Measurements from ENCODE around the gene CRELD1. TPM values are rescaled to one million over a fixed set of nuclear protein-coding genes. Genes with fewer than 3 reads are reported as not detected.
A peak's percentile ranks its signal among the peaks of the same experiment; 100 is the strongest.

The CRELD1 gene, protein sequence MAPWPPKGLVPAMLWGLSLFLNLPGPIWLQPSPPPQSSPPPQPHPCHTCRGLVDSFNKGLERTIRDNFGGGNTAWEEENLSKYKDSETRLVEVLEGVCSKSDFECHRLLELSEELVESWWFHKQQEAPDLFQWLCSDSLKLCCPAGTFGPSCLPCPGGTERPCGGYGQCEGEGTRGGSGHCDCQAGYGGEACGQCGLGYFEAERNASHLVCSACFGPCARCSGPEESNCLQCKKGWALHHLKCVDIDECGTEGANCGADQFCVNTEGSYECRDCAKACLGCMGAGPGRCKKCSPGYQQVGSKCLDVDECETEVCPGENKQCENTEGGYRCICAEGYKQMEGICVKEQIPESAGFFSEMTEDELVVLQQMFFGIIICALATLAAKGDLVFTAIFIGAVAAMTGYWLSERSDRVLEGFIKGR
- 10.5 TPM for polyA plus RNA-seq (2013, experiment 1 of 2)
- polyA plus RNA-seq (2013, experiment 2 of 2), result 10.9 TPM

DNA sequence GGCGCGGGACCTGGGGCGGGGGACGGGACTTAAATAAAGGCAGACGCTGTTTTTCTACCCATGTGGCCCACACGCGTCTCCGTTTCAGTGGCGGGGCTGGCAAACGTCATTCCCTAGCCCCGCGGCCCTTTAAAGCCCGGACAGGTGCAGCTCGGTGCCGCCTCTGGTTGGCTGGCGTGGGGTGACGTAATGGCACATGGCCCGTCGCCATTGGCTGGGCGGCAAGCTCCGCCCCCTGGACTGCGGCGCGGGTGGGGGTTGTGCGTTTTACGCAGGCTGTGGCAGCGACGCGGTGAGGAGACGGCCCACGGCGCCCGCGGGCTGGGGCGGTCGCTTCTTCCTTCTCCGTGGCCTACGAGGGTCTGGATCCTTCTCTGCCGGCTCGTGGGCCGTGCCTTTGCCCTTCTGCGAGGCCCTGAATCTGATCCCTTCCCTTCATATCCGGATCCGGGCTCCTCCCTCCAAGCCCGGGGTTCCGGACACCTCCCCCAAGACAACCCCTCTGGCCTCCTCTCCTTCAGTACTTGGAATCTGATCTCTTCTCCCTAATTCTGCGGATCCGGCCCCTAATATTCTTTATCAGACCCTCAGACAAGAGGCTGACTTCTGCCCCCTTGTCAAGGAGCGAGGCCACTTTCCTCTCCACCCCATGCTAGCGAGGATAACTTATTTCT is at the start of gene CRELD1:
Gene CRELD1 (plus strand): TSS at position 274 of the 674 bp plus-strand sequence. CDS start 605 bp downstream, outside the sequence.
- peak within 1 kb of the TSS; percentile 96 for H2AFZ ChIP-seq (ENCODE audit: low read length)
- H3K27me3 ChIP-seq (ENCODE audit: control insufficient read depth in 3 of 3, insufficient read depth in 3 of 3, low read depth in 1 of 3, low read length in 3 of 3), result no peaks in the 10 kb centered on the region
- no peak within 1 kb of the TSS for H3K27ac ChIP-seq (replicated peaks; ENCODE audit: low read length)
- peak within 1 kb of the TSS; percentile 81 for H4K91ac ChIP-seq (ENCODE audit: low read depth, low read length, poor library complexity)
- H2BK12ac ChIP-seq (ENCODE audit: low read length), result peak within 1 kb of the TSS; percentile 87
- H3K18ac ChIP-seq (ENCODE audit: low read length), result peak within 1 kb of the TSS; percentile 97
- H3K79me1 ChIP-seq (ENCODE audit: low read depth, low read length), result no peaks in the 10 kb centered on the region
- peak within 1 kb of the TSS; percentile 74 to 88 for H3K4me3 ChIP-seq (ENCODE audit: low read length in 2 of 2)
- H3K9me3 ChIP-seq (replicated peaks in 1 of 2; ENCODE audit: control insufficient read depth in 2 of 2, insufficient read depth in 1 of 2, low read depth in 1 of 2, low read length in 2 of 2), result peaks cover 0 to 2% of the 10 kb centered on the region in 2 donors
- H3K36me3 ChIP-seq (replicated peaks in 1 of 2; ENCODE audit: control insufficient read depth in 2 of 2, insufficient read depth in 2 of 2, low read length in 2 of 2), result peaks cover 3 to 30% of the 10 kb centered on the region in 2 donors
- no CpG with 5 or more reads among the region's 50 CpGs for WGBS, 2 donors (ENCODE audit: extremely low coverage in 2 of 2, insufficient read length in 2 of 2, insufficient replicate concordance in 1 of 2)
- peak within 1 kb of the TSS; percentile 55 for H3K4ac ChIP-seq (ENCODE audit: low read length)
- H3K9ac ChIP-seq (ENCODE audit: low read depth, low read length, poor library complexity), result peak within 1 kb of the TSS; percentile 91
- H4K8ac ChIP-seq (ENCODE audit: low read depth, low read length), result peak within 1 kb of the TSS; percentile 9
- H2BK15ac ChIP-seq (ENCODE audit: low read length), result peak within 1 kb of the TSS; percentile 24
- peak within 1 kb of the TSS; percentile 99 for H3K4me2 ChIP-seq (ENCODE audit: insufficient read depth, low read length, poor library complexity, severe bottlenecking)
- H2AK5ac ChIP-seq (ENCODE audit: low read depth, low read length), result peak within 1 kb of the TSS; percentile 71
- DNase-seq (ENCODE audit: low spot score), result peak; percentile 87
- no peak within 1 kb of the TSS for H2BK5ac ChIP-seq (ENCODE audit: low read length)
- peak within 1 kb of the TSS; percentile 99 for H3K23ac ChIP-seq (ENCODE audit: low read depth, low read length, poor library complexity)
- H3K14ac ChIP-seq (ENCODE audit: low read length), result peak within 1 kb of the TSS; percentile 94
- H2BK120ac ChIP-seq (ENCODE audit: low read depth, low read length), result peak within 1 kb of the TSS; percentile 3
- H3K4me1 ChIP-seq (ENCODE audit: control insufficient read depth in 2 of 2, insufficient read depth in 1 of 2, low read depth in 1 of 2, low read length in 2 of 2), result peaks cover 7 to 10% of the 10 kb centered on the region in 2 donors

GRCh38 chr3:9884555-9885165 is 49.0 kb upstream of the CRELD1 start:
- Histone ChIP-seq H3K4me2 (ENCODE audit: insufficient read depth, low read length, poor library complexity, severe bottlenecking) (no peak overlapping the region), H2BK12ac (ENCODE audit: low read length) (no peak overlapping the region), H3K4me1 (ENCODE audit: control insufficient read depth in 2 of 2, insufficient read depth in 1 of 2, low read depth in 1 of 2, low read length in 2 of 2) (no peaks in the 10 kb centered on the region), H3K9ac (ENCODE audit: low read depth, low read length, poor library complexity) (no peak overlapping the region), H3K14ac (ENCODE audit: low read length) (no peak overlapping the region), H2BK120ac (ENCODE audit: low read depth, low read length) (no peak overlapping the region), H2AK5ac (ENCODE audit: low read depth, low read length) (no peak overlapping the region), H3K4me3 (ENCODE audit: low read length in 2 of 2) (no peak overlapping the region), H3K23ac (ENCODE audit: low read depth, low read length, poor library complexity) (no peak overlapping the region), H3K27me3 (ENCODE audit: control insufficient read depth in 3 of 3, insufficient read depth in 3 of 3, low read depth in 1 of 3, low read length in 3 of 3) (peaks cover 0 to 11% (median 0%) of the 10 kb centered on the region in 3 experiments), H4K8ac (ENCODE audit: low read depth, low read length) (no peak overlapping the region), H3K79me1 (ENCODE audit: low read depth, low read length) (no peaks in the 10 kb centered on the region), H2BK5ac (ENCODE audit: low read length) (no peak overlapping the region), H2BK15ac (ENCODE audit: low read length) (no peak overlapping the region), H3K4ac (ENCODE audit: low read length) (no peak overlapping the region), H3K18ac (ENCODE audit: low read length) (no peak overlapping the region), H3K27ac (replicated peaks; ENCODE audit: low read length) (no peak overlapping the region), H2AFZ (ENCODE audit: low read length) (no peak overlapping the region), H3K9me3 (replicated peaks in 1 of 2; ENCODE audit: control insufficient read depth in 2 of 2, insufficient read depth in 1 of 2, low read depth in 1 of 2, low read length in 2 of 2) (no peaks in the 10 kb centered on the region), H4K91ac (ENCODE audit: low read depth, low read length, poor library complexity) (no peak overlapping the region), H3K36me3 (replicated peaks in 1 of 2; ENCODE audit: control insufficient read depth in 2 of 2, insufficient read depth in 2 of 2, low read length in 2 of 2) (no peaks in the 10 kb centered on the region)
- WGBS, 2 donors (ENCODE audit: extremely low coverage in 2 of 2, insufficient read length in 2 of 2, insufficient replicate concordance in 1 of 2), result no CpG with 5 or more reads among the region's 11 CpGs
- no peak for DNase-seq (ENCODE audit: low spot score)

DNA sequence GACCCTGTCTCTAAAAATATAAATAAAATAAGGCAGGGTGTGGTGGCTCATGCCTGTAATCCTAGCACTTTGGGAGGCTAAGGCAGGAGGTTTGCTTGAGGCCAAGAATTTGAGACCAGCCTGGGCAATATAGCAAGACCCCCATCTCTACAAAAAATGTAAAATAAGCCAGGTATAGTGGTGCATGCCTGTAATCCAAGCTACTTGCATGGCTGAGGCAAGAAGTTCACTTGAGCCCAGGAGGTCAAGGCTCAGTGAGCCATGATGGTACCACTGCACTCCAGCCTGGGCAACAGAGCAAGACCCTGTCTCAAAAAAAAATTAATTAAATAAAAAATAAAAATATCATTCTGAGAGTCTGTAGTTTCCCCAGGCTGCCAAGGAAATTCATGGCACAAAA is 47.3 kb upstream of the CRELD1 start:
- Histone ChIP-seq H3K9ac (ENCODE audit: low read depth, low read length, poor library complexity) (no peak overlapping the region), H4K91ac (ENCODE audit: low read depth, low read length, poor library complexity) (no peak overlapping the region), H3K18ac (ENCODE audit: low read length) (no peak overlapping the region), H3K4me2 (ENCODE audit: insufficient read depth, low read length, poor library complexity, severe bottlenecking) (no peak overlapping the region), H4K8ac (ENCODE audit: low read depth, low read length) (no peak overlapping the region), H3K23ac (ENCODE audit: low read depth, low read length, poor library complexity) (no peak overlapping the region), H2AK5ac (ENCODE audit: low read depth, low read length) (no peak overlapping the region), H2AFZ (ENCODE audit: low read length) (no peak overlapping the region), H3K4me1 (ENCODE audit: control insufficient read depth in 2 of 2, insufficient read depth in 1 of 2, low read depth in 1 of 2, low read length in 2 of 2) (no peaks in the 10 kb centered on the region), H2BK120ac (ENCODE audit: low read depth, low read length) (no peak overlapping the region), H3K4me3 (ENCODE audit: low read length in 2 of 2) (no peak overlapping the region), H2BK12ac (ENCODE audit: low read length) (no peak overlapping the region), H3K36me3 (replicated peaks in 1 of 2; ENCODE audit: control insufficient read depth in 2 of 2, insufficient read depth in 2 of 2, low read length in 2 of 2) (no peaks in the 10 kb centered on the region), H3K14ac (ENCODE audit: low read length) (no peak overlapping the region), H3K9me3 (replicated peaks in 1 of 2; ENCODE audit: control insufficient read depth in 2 of 2, insufficient read depth in 1 of 2, low read depth in 1 of 2, low read length in 2 of 2) (no peaks in the 10 kb centered on the region), H3K27ac (replicated peaks; ENCODE audit: low read length) (no peak overlapping the region), H3K27me3 (ENCODE audit: control insufficient read depth in 3 of 3, insufficient read depth in 3 of 3, low read depth in 1 of 3, low read length in 3 of 3) (peaks cover 0 to 8% (median 0%) of the 10 kb centered on the region in 3 experiments), H2BK15ac (ENCODE audit: low read length) (no peak overlapping the region), H3K4ac (ENCODE audit: low read length) (no peak overlapping the region), H2BK5ac (ENCODE audit: low read length) (no peak overlapping the region), H3K79me1 (ENCODE audit: low read depth, low read length) (peaks cover 5% of the 10 kb centered on the region)
- DNase-seq (ENCODE audit: low spot score), result no peak

- H3K4me1 ChIP-seq (ENCODE audit: control insufficient read depth in 2 of 2, insufficient read depth in 1 of 2, low read depth in 1 of 2, low read length in 2 of 2), result peaks cover 0 to 1% of the 10 kb centered on the region in 2 donors
- H3K27ac ChIP-seq (replicated peaks; ENCODE audit: low read length), result no peak overlapping the region
- no peak overlapping the region for H3K4ac ChIP-seq (ENCODE audit: low read length)
- no peak overlapping the region for H3K14ac ChIP-seq (ENCODE audit: low read length)
- peaks cover 5% of the 10 kb centered on the region for H3K79me1 ChIP-seq (ENCODE audit: low read depth, low read length)
- DNase-seq (ENCODE audit: low spot score), result no peak
- no peak overlapping the region for H3K23ac ChIP-seq (ENCODE audit: low read depth, low read length, poor library complexity)
- peaks cover 0 to 3% of the 10 kb centered on the region in 2 donors for H3K9me3 ChIP-seq (replicated peaks in 1 of 2; ENCODE audit: control insufficient read depth in 2 of 2, insufficient read depth in 1 of 2, low read depth in 1 of 2, low read length in 2 of 2)
- no peak overlapping the region for H2AFZ ChIP-seq (ENCODE audit: low read length)
- no peak overlapping the region for H4K91ac ChIP-seq (ENCODE audit: low read depth, low read length, poor library complexity)
- H3K27me3 ChIP-seq (ENCODE audit: control insufficient read depth in 3 of 3, insufficient read depth in 3 of 3, low read depth in 1 of 3, low read length in 3 of 3), result peaks cover 0 to 8% (median 0%) of the 10 kb centered on the region in 3 experiments
- no peak overlapping the region for H3K4me2 ChIP-seq (ENCODE audit: insufficient read depth, low read length, poor library complexity, severe bottlenecking)
- no peak overlapping the region for H2BK5ac ChIP-seq (ENCODE audit: low read length)
- peaks cover 2 to 10% of the 10 kb centered on the region in 2 donors for H3K36me3 ChIP-seq (replicated peaks in 1 of 2; ENCODE audit: control insufficient read depth in 2 of 2, insufficient read depth in 2 of 2, low read length in 2 of 2)
- no peak overlapping the region for H2BK12ac ChIP-seq (ENCODE audit: low read length)
- H3K9ac ChIP-seq (ENCODE audit: low read depth, low read length, poor library complexity), result no peak overlapping the region
- no CpG with 5 or more reads among the region's 5 CpGs for WGBS, 2 donors (ENCODE audit: extremely low coverage in 2 of 2, insufficient read length in 2 of 2, insufficient replicate concordance in 1 of 2)
- H2BK15ac ChIP-seq (ENCODE audit: low read length), result no peak overlapping the region
- no peak overlapping the region for H2BK120ac ChIP-seq (ENCODE audit: low read depth, low read length)
- no peak overlapping the region for H3K18ac ChIP-seq (ENCODE audit: low read length)
- H2AK5ac ChIP-seq (ENCODE audit: low read depth, low read length), result no peak overlapping the region
- H4K8ac ChIP-seq (ENCODE audit: low read depth, low read length), result no peak overlapping the region
- no peak overlapping the region for H3K4me3 ChIP-seq (ENCODE audit: low read length in 2 of 2)
These were observed 46.2 kb upstream of the CRELD1 start for GRCh38 chr3:9887480-9887879.

Measured in neuronal stem cell (in vitro differentiated cells).